ENCODE results near the gene PACSIN1.

The PACSIN1 gene

DNA sequence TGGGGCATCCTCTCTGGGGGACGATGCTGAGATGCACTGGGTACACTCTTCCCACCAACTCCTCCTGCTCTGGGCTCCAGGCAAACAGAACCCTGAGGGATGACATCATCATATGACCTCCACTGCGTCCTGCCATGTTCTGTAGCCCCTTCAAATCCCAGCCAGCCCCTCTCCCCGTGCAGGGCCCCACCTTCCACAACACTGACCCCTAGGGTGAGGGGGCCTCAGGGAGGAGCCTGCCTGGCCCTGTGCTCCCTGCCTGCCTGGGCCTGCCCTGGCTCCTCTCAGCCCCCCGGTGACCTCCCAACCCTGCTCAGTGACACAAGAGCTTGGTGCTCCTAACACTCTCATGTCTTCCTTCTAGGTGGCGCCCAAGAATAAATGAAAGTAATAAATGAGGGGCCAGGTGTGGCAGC is 99.9 kb downstream of the PACSIN1 start:
- no peak for DNase-seq

DNA sequence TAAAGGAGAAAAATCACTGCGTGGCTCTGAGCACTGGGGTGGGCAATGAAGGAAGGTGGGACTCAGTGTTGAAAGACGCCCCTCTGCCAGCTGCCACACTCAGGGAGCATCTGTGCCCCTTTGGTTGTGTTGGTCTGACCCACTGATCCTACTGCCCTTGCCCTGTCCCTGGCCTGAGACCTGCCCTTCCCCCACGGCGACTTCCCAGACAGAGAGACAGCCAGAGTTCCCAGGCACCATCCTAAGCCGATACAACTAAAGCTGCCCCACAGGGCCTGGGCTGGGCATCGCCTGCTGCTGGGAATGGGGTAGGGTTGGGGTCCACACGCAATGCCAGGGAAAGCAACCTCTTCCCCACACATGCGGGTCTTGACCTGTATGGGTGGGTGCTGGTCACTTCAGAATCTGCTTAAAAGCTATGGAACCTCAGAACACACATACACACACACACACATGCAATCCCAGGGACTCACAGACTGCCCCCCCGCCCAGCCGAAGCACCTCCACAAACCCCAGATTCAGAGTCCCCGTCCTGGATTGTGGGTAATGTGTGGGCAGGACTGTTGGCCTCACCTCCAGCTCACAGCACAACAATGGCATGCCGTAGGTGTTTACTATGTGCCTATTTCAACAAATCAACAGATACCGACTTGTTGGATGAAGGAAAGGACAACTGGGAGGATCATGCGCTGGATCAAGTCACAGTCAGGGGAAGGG is 101.1 kb downstream of the PACSIN1 start:
- DNase-seq, result no peak

DNA sequence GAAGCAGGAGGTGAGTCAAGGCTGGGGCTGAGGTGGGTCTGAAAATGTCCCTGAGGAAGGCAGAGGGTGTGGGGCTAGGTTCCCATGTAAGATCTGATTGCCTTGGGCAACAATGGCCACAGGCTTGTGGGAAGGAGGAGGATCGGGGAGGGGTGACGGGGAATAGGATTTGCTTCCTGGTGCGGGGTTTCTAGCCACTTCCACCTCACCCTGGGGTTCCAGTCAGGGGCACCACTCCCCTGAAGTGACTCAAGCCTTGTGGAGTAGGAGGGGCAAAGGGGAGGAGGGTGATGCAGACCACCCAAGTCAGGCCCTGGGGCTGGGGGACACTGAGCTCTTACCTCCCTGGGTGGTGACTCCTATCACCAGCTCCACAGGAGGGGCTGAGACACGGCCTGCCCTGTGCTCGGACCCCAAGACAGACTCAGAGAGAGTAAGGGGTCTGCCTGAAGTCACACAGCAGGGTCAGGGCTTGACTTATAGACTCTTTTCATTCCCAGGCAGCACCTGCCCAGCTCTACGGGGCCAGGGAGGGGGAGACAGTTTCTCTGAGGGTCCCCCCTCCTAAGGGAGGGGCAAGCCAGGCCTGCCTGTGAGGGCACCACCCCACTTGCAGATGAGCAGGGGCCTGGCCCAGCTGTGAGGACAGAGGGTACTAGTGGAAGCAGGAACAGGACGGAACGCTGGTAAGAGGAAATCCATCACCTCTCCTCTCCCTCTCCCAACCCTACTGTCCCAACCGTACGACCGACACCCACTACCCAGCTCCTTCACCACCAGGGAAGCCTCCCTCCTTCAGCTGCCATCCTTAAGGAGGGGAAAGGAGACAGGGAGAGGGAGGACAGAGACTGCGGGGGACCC is 102.7 kb downstream of the PACSIN1 start:
- DNase-seq, result no peak

DNA sequence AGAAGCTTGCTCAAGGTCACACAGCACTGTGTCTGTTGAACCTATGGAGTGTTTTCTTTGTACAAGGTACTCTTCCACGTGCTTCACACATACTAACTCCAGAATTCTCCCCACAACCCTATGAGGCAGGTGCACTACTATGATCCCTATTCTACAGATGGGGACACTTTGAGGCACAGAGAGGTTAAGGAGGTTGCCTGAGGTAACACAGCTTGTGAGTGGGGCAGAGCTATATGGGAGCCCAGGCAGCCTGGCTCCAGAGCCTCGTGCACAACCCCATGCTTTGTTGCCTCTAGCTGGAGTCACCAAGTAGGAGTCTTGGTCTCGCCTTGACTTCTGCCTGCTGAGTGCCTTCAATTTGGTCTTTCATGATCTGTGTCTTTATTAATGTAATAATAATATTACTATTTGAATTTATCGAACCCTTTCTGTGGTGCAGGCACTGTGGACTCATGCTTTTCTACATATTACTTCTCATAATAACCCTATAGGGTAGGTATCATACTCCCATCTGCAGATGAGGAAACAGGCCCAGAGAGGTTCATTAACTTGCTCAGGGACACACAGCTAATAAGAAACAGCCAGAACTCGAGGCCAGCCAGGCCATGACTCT is 103.6 kb downstream of the PACSIN1 start:
- DNase-seq, result no peak

DNA sequence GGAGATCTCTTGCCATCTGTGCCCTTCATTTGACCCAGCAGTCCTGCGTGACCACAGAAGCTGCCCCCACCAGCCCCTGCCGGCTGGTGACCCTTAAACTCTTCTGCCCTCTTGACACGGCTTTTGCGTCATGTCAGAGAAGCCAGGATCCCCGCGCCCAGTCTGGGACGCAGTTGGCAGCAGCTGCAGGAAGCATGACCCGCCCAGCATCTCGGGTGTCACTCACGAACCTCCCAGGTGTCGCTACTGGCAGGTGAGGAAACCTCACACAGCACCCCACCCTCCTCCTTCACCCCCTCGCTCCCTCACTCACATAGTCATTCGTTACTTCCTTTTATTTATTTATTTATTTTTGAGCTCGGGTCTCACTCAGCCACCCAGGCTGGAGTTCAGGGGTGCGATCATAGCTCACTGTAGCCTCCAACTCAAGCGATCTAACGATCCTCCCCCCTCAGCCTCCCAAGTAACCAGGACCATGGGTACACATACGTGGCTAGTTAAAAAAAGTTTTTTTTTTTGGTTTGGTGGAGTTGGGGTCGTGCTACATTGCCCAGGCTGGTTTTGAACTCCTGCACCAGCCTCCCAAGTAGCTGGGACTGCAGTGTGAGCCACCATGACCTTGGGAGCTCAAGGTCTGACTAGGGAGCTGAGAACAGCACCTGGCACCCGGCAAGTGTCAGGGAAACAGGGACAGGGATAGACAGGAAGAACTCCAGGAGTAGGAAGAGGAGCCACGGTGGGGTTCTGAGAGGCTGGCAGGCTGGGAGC is 104.4 kb downstream of the PACSIN1 start:
- DNase-seq, result no peak

DNA sequence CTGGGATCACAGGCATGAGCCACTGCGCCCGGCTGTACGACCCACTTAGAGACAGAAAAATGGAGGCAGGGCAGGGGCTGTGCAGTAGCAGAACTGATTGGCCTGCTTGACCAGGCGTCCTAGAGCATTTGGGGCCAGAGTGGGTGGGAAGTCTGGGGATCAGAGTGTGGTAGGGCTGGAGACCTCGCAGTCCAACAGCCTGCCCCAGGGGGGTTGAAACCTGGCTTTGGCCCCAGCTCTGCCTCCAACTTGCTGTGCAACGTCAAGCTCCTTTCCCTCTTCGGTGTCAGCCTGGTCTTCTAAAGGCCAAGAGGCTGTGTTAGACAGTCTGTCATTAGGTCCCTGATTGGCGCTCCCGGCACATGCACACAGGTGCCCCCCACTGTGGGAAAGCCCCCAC is 105.5 kb downstream of the PACSIN1 start:
- DNase-seq, result no peak

DNA sequence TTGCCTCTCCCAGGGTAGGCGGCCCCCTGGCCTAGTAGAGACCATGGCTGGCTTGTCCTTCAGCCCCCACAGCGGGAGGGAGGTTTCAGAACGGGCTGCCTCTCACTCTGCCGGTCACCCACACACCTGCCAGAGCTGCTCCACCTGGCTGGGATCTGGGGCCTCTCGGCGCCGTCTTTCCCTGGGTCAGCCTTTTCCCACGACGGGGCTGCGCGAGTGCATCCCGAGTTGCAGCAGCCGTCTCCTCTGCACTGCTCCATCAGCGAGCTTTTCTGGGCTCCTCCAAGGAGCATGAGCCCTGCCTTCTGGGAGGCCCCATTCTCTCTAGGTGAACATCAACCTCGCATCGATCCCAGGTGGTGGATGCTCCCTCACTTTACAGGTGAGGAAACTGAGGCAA is 106.1 kb downstream of the PACSIN1 start:
- no peak for DNase-seq

DNA sequence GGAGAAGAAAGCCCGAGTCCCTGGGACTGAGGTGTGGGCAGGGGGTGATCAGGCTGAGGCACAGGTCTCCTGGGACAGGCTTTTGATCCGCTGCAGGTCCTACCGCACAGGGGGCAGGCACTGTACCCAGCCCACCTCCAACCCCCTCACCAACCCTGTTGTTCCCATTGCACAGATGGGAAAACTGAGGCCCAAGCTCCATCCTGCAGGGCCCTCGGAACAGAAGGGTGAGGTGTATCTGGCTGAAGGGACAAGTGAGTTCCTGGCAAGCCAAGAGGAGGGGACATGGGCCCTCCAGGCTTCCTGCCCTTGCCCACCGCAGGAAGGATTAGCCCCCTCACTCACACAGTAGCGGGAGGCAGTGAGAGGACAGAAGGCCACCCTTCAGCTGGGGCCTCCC is 106.7 kb downstream of the PACSIN1 start:
- no peak for DNase-seq

DNA sequence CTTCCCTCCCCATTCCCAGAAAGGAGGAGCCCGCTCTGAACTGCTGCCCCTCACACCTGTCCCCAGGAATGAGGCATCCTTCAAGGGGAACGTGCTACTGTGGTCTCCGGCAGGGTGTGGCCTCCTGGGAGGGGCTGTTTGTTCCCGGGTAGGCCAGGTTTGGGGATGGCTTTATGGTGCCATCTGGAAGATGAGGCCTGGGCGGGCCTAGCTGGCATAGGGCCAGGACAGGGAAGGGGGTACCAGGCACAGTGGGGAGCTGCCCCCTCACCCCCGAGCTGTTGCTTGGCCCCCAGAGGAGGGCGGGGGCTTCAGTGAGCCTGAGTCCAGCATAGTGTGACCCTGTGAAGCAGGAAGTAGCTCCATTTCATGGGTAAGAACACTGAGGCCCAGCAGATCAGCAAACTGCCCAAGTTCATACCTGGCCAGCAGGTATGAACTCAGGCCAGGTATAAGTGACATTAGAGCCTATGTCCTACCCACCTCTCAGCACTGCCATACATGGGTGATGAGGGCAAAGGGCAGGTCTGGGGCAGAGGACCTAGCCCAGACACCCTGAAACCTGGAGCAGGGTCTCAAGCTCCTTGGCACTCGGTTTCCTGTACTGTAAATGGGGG is 107.8 kb downstream of the PACSIN1 start:
- no peak for DNase-seq

DNA sequence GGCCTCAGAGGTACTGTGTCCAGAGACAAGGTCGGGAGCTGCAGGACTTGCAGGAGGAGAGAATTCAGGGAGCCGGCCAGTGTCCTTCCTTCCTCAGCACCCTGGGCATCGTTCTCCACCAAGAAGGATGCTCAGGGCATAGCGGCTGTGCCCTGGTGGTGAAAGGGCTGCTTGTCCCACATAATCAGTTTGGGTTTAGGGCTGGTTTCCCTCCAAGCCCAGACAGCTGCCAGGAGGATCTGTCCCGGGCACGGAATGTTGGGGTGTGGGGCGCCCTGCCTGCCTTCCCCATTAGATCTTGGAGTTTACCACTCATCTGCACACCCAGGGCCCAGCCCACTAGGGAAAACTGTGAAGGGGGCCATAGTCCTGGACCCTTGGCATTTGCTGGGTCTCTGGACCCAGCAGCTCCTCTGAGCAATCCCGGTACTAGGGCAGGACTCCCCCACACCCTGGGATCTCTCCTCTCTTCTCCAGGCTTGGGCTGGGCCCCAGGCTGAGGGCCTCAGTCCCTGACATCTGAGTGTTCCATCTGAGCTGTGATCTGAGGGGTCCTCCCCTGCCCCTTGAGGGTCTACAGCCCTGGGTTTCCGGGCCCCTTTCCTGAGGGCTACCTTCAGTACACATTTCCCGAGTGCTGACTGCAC is 108.9 kb downstream of the PACSIN1 start:
- DNase-seq, result no peak

DNA sequence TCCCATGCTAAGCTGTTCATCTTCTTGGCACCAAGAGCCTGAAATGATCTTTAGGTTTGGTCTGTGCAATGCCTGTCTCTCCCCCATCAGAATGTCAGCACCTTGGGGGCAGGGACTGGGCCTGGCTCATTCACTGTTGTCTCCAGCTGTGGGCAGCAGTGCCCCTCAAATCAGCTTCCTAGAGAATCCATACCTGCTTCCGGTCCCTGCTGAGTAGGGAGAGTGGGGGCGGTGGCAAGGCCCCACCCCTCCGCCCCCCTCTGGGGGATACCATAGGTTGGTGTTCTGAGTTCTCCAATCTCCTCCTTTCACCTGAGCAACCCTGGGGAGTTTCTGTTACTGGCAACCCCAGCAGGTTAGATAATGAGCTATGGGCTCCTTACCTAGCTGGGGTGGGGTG is 109.5 kb downstream of the PACSIN1 start:
- DNase-seq, result no peak

DNA sequence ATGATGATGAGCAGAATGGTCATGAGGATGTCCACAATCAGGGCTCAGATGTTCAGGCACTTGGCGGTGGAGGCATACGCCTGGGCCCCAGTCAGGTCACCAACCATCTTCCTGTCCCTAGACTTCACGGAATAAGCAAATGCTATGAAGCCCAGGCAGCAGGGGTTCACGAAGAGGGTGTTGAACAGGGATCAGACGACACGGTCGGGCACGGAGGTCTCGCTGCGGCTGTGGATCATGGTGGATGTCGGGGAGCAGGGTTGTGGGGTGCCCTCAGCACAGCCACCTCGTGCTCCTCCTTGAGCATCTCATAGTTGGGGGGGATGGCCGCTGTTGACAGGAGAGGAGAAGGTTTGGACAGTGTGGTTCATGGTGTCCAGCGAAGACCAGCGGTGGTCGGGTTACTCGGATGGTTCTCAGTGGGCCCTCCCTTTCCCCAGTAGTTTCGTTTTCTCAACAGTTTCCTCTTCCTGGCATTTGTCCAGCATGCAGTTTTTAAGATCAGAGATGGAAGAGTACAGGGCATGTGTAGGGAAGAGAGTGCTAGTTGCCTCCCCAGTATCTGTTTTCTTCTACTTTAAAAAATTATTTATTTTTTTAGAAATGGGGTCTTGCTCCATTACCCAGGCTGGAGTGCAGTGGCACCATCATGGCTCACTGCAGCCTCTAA is 110.5 kb downstream of the PACSIN1 start:
- no peak for DNase-seq

DNA sequence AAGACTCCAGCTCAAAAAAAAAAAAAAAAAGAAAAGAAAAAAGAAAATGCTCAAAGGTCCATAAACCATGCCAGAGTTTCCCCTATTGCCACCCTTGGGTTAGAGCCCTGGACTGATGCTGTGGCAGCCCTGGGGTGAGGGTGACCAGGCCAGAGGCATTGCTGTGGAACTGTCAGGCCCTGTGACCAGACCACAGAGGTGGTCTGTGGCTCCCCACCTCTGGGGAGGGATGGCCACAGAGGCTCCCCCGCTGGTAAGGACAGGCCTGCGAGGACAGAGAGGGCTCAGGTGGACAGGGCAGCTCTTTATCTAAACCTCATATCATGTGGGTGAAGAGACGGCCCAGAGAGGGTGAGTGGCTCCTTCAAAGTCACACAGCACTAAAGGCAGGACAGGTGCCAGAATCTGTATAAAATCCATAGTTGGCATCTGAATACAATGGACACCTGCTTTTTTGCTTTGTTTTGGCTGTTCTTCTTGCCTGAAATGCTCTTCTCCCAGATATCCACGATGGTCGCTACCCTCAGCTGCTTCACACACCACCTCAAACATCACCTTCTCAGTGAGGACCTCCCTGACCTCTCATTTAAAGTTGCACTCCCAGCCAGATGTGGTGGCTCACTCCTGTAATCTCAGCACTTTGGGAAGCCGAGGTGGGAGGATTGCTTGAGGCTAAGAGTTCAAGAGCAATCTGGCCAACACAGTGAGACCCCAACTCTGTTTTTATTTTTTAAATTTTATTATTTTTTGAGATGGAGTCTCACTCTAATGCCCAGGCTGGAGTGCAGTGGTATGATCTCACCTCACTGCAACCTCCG is 112.8 kb downstream of the PACSIN1 start:
- no peak for DNase-seq

DNA sequence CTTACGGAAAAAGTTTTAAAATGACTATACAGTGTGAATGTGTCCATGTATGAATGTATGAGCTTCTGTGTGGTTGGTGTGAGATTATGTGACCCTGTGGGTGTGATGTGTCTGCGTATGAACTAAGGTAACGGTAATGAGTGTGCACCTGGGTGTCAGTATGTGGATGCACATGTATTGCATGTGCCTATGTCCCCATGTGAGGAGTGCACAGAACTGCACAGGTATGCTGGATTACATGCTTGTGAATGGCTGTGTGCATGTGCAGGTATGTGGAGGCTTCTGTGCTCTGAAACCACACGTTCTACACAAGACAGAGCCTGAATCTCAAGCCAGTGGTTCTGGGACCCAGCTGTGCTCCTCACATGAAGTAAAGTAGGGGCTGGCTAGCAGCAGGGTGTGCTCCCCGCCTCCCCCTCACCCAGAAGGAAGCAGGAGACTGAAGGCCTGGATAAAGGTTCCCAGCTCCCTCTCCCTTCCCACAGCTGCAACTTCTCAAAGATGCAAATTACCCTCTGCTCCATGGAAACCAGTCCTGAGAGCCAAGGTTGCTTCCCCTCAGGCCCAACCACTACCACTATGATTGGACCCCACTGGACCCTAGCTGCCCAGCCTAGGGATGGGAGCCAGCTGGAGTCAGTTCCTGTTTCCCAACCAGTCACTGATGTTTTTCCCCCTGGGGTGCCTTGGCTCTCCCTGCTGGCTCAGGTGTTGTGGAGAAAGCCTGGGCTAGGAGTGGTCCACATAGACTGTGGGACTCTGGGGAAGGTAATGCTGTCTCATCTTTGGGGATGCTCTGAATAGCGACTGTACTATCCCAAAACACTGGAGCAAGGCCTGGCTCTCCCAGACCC is 115.1 kb downstream of the PACSIN1 start:
- DNase-seq, result no peak

DNA sequence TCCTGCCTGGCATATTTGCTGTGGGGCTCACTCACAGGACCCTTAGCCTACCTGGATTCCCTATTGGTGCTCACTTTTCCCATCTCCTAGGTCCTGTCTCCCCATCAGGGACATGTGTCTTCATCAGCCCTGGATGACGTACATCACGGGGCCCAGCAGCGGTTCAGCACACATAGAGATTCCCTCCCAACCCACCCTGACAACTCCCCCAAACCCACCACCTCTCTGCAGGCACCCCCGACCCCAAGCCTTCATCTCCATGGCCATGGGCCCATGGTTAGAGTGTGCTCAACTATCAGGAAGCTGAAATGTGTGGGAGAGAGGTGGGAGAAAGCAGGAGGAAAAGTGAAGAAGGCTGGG is 115.7 kb downstream of the PACSIN1 start:
- DNase-seq, result no peak

DNA sequence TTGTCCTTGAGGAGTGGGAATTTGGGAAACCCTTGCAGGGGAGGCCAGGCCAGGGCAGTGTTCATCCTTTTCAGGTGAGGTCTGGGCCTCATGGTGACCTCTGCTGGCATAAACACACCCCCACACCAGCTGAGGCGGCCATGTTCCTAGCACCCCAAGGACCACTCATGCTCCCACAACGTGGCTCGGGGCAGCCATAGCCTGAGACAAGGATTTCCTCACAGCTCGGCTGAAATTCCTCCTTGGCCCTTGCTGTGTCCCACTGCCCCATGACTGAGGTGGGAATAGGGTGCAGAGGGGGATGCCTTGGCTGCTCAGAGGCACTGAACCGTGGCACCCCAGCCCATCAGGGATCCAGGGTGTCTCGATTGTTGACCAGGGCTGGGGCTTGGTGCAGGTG is 117.6 kb downstream of the PACSIN1 start:
- no peak for DNase-seq

DNA sequence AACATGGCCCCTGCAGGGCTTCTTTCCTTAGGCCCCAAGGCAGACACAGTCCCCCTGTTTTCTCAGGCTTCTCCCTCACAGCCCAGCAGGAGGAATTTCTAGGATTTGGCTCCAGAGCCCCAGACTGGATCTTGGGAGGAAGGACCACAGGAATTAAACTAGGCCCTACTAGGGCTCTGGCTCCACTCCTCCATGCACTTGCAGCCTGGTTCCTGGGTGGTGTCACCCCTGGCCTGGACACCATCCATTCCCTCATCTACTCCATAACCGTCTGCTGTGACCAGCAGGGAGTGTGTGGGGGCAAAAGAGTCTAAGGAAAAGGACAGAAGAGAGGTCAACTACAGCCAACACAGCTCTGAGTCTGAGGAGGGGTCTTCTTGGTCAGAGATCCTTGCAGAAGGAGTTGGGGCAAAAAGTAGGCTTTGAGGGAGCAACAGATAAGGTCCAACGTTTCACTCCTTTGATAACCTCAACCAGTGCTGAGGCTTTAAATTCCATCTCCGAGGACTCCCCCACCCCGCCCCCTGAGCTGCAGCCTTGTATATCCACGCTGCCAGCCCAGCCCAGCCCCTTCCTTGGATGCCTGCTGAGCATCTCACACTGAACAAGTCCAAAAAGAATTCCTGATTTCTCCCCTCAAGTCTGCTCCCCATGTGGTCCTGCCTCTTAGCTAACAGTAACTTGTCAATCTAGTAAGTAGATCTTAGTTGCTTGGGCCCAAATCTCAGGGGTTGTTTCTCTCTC is 118.2 kb downstream of the PACSIN1 start:
- DNase-seq, result no peak

DNA sequence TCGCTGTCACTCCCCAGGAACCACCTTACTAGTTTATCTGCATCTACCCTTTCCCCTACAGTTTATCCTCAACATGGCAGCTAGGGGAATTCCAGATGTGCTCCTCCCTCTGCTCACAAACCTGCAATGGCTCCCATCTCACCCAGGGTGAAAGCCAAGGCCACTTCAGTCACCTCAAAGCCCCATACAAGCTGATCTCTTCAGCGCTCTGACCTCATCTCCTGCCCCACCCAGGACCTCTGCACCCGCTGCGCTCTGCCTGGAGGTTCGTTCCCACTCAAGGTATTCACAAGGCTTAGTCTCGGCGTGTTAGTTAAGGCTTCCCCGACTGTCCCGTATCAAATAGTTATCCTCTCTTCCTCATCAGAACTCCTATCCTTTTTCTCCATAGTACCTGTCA is 118.8 kb downstream of the PACSIN1 start:
- no peak for DNase-seq

All from CD4-positive, alpha-beta T cell treated with Interleukin-12 subunit alpha and Interleukin-12 subunit beta, for 1 hour (primary cell).